ENCODE measurements around the gene ARSK.
A peak's percentile ranks its signal among the peaks of the same experiment; 100 is the strongest.
"Not testable (repeated sequence)": the region's sequence is repeated elsewhere in the genome, so short reads cannot be mapped to it uniquely, and the experiment has no call there.

Gene ARSK

DNA sequence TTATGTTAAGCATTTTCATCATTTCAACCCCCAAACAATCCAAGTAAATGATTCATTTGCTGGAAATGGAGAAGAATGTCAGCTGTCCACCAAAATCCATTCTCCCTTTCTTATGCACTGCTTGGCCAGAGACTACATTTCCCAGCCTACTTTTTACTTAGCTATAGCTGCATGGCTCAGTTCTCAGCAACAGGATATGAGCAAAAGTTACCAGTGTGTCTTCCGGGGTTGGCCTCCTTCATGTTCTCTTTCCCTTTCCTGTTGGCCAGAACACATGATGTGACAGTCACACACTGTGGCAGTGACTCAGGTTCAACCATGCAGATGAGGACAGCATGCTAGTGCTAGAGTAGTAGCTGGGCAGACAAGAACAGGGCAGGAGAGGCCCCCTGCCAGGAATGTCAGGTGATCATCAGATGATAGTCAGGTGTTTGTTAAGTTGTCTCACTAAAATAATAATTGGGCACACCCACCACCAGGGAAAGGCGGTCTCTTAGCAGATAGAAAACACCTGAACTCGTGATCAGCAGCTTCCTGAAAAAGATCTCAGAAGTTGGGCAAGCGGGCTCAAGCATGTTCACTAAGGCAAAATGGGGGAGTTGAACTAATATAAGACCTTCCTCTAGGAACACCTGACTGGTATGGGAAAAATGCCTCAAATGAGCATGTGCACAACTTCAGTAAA lies 77.2 kb downstream of the ARSK start:
- CTCF ChIA-PET = interaction anchor here (1.0 to 2.2 kb wide), 3 partner anchors 9 to 15 kb away, joined by 4 to 8 read pairs (median 5); partner anchors contain the start of gene RFESD
- H3K4me3 ChIP-seq (ENCODE audit: low read depth, low read length) = no peak overlapping the region

DNA sequence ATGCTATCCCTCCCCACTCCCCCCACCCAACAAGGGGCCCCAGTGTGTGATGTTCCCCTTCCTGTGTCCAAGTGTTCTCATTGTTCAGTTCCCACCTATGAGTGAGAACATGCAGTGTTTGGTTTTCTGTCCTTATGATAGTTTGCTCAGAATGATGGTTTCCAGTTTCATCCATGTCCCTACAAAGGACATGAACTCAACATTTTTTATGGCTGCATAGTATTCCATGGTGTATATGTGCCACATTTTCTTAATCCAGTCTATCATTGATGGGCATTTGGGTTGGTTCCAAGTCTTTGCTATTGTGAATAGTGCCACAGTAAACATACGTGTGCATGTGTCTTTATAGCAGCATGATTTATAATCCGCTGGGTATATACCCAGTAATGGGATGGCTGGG lies 78.0 kb downstream of the ARSK start:
- H3K4me3 ChIP-seq (ENCODE audit: low read depth, low read length); H3K4me1 ChIP-seq (ENCODE audit: control insufficient read depth, insufficient read depth, low read length); H3K36me3 ChIP-seq (ENCODE audit: control insufficient read depth in 2 of 2, insufficient read depth in 1 of 2, low read length in 2 of 2); CTCF ChIA-PET; H3K27ac ChIP-seq (ENCODE audit: extremely low read depth, low read depth, low read length); H3K9me3 ChIP-seq (ENCODE audit: control insufficient read depth, insufficient read depth, low read depth, low read length); POLR2A ChIA-PET: not testable (repeated sequence)
- peak; percentile 96 for TF ChIP-seq ZNF146 (tag by site-specific recombination; IDR thresholded peaks at IDR 0.05)

More for the DNA sequence above, 77.2 kb downstream of the ARSK start:
- H3K9me3 ChIP-seq (ENCODE audit: control insufficient read depth, insufficient read depth, low read depth, low read length) = no peaks in the 10 kb centered on the region
- H3K27ac ChIP-seq (ENCODE audit: extremely low read depth, low read depth, low read length) = no peak overlapping the region
- H3K4me1 ChIP-seq (ENCODE audit: control insufficient read depth, insufficient read depth, low read length) = no peaks in the 10 kb centered on the region
- no peaks in the 10 kb centered on the region for H3K36me3 ChIP-seq (ENCODE audit: control insufficient read depth in 2 of 2, insufficient read depth in 1 of 2, low read length in 2 of 2)
- TF ChIP-seq, protein P1, sequence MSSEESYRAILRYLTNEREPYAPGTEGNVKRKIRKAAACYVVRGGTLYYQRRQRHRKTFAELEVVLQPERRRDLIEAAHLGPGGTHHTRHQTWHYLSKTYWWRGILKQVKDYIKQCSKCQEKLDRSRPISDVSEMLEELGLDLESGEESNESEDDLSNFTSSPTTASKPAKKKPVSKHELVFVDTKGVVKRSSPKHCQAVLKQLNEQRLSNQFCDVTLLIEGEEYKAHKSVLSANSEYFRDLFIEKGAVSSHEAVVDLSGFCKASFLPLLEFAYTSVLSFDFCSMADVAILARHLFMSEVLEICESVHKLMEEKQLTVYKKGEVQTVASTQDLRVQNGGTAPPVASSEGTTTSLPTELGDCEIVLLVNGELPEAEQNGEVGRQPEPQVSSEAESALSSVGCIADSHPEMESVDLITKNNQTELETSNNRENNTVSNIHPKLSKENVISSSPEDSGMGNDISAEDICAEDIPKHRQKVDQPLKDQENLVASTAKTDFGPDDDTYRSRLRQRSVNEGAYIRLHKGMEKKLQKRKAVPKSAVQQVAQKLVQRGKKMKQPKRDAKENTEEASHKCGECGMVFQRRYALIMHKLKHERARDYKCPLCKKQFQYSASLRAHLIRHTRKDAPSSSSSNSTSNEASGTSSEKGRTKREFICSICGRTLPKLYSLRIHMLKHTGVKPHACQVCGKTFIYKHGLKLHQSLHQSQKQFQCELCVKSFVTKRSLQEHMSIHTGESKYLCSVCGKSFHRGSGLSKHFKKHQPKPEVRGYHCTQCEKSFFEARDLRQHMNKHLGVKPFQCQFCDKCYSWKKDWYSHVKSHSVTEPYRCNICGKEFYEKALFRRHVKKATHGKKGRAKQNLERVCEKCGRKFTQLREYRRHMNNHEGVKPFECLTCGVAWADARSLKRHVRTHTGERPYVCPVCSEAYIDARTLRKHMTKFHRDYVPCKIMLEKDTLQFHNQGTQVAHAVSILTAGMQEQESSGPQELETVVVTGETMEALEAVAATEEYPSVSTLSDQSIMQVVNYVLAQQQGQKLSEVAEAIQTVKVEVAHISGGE (tag by site-specific recombination; conservative IDR thresholded peaks at IDR 0.05; ENCODE audit: low read depth) = no peak
- TF ChIP-seq ZNF223 (tag by site-specific recombination; IDR thresholded peaks at IDR 0.05) = no peak
- TF ChIP-seq GLI2 (tag by site-specific recombination; IDR thresholded peaks at IDR 0.05; ENCODE audit: borderline replicate concordance, low read depth) = no peak
- no peak for TF ChIP-seq ZNF157 (tag by site-specific recombination; IDR thresholded peaks at IDR 0.05)
- TF ChIP-seq ZNF354C (tag by site-specific recombination; IDR thresholded peaks at IDR 0.05; ENCODE audit: borderline replicate concordance, low read depth) = no peak
- TF ChIP-seq ZSCAN16 (tag by site-specific recombination; IDR thresholded peaks at IDR 0.05) = no peak
- TF ChIP-seq ZNF76 (tag by site-specific recombination; IDR thresholded peaks at IDR 0.05; ENCODE audit: borderline replicate concordance, low read depth) = no peak
- TF ChIP-seq ZEB2 (tag by site-specific recombination; IDR thresholded peaks at IDR 0.05) = no peak
- POLR2A ChIA-PET = interaction anchor here (0.9 kb wide), 1 partner anchor 9 kb away, joined by 3 read pairs; no protein-coding TSS in a partner anchor

DNA sequence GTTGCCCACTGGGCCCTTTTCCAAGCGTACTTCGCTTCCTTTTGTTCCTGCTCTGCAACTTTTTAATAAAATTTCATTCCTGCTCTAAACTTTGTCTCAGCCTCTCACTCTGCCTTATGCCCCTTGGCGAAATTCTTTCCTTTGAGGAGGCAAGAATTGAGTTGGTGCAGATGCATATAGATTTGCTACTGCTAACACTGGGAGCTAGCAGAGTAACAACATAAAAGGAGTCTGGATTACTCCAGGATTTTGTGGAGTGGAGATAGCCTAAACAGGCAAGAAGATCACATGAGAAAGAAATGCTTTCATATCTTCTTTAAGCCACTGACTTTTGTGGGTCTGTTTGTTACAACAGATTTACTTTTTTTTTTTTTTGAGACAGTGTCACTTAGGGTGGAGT lies 78.8 kb downstream of the ARSK start:
- Histone ChIP-seq H3K4me1 (ENCODE audit: control insufficient read depth, insufficient read depth, low read length) (no peaks in the 10 kb centered on the region), H3K9me3 (ENCODE audit: control insufficient read depth, insufficient read depth, low read depth, low read length) (no peaks in the 10 kb centered on the region), H3K36me3 (ENCODE audit: control insufficient read depth in 2 of 2, insufficient read depth in 1 of 2, low read length in 2 of 2) (no peaks in the 10 kb centered on the region), H3K27ac (ENCODE audit: extremely low read depth, low read depth, low read length) (no peak overlapping the region), H3K4me3 (ENCODE audit: low read depth, low read length) (no peak overlapping the region)
- ChIA-PET POLR2A (no interaction called here), CTCF (interaction anchor here (0.6 kb wide), 1 partner anchor 147 kb away, joined by 5 read pairs; no protein-coding TSS in a partner anchor)
- TF ChIP-seq, protein P2, sequence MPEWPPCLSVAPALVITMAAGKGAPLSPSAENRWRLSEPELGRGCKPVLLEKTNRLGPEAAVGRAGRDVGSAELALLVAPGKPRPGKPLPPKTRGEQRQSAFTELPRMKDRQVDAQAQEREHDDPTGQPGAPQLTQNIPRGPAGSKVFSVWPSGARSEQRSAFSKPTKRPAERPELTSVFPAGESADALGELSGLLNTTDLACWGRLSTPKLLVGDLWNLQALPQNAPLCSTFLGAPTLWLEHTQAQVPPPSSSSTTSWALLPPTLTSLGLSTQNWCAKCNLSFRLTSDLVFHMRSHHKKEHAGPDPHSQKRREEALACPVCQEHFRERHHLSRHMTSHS (tag by site-specific recombination; IDR thresholded peaks at IDR 0.05) = no peak
- peak; percentile 3; the same call in 1 of the 2 replicates for TF ChIP-seq SCRT2 (tag by site-specific recombination; IDR thresholded peaks at IDR 0.05)

DNA sequence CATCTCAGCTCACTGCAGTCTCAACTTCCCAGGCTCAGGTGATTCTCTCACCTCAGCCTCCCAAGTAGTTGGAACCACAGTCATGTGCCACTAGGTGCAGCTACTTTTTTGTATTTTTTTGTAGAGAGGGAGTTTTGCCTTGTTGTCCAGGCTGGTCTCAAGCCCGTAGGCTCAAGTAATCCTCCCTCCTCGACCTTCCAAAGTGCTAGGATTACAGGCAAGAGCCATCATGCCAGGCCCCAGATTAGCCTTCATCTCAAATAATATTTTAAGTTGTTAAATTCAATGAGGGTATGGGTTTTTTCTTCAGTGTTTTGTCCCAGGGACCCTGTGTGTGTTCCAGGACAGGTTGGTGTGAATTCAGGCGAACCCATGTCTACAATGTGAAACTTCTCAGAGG lies 79.2 kb downstream of the ARSK start:
- H3K36me3 ChIP-seq (ENCODE audit: control insufficient read depth in 2 of 2, insufficient read depth in 1 of 2, low read length in 2 of 2) = no peaks in the 10 kb centered on the region
- H3K4me1 ChIP-seq (ENCODE audit: control insufficient read depth, insufficient read depth, low read length) = no peaks in the 10 kb centered on the region
- H3K4me3 ChIP-seq (ENCODE audit: low read depth, low read length) = no peak overlapping the region
- CTCF ChIA-PET = no interaction called here
- no peaks in the 10 kb centered on the region for H3K9me3 ChIP-seq (ENCODE audit: control insufficient read depth, insufficient read depth, low read depth, low read length)
- H3K27ac ChIP-seq (ENCODE audit: extremely low read depth, low read depth, low read length) = no peak overlapping the region
- POLR2A ChIA-PET = no interaction called here
- TF ChIP-seq ZNF561 (tag by site-specific recombination; IDR thresholded peaks at IDR 0.05; ENCODE audit: borderline replicate concordance) (no peak), ZNF239 (tag by site-specific recombination; IDR thresholded peaks at IDR 0.05) (no peak), EGR2 (tag by site-specific recombination; IDR thresholded peaks at IDR 0.05; ENCODE audit: low read depth) (no peak), ZNF394 (tag by site-specific recombination; IDR thresholded peaks at IDR 0.05; ENCODE audit: borderline replicate concordance) (no peak), ZNF521 (tag by site-specific recombination; IDR thresholded peaks at IDR 0.05) (no peak), ZNF341 (tag by site-specific recombination; IDR thresholded peaks at IDR 0.05; ENCODE audit: low read depth) (no peak), GFI1B (tag by site-specific recombination; IDR thresholded peaks at IDR 0.05) (no peak), SCRT2 (tag by site-specific recombination; IDR thresholded peaks at IDR 0.05) (no peak), ZNF248 (tag by site-specific recombination; IDR thresholded peaks at IDR 0.05) (no peak)
- TF ChIP-seq, protein P3, sequence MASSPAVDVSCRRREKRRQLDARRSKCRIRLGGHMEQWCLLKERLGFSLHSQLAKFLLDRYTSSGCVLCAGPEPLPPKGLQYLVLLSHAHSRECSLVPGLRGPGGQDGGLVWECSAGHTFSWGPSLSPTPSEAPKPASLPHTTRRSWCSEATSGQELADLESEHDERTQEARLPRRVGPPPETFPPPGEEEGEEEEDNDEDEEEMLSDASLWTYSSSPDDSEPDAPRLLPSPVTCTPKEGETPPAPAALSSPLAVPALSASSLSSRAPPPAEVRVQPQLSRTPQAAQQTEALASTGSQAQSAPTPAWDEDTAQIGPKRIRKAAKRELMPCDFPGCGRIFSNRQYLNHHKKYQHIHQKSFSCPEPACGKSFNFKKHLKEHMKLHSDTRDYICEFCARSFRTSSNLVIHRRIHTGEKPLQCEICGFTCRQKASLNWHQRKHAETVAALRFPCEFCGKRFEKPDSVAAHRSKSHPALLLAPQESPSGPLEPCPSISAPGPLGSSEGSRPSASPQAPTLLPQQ (tag by site-specific recombination; IDR thresholded peaks at IDR 0.05) = no peak
- TF ChIP-seq, protein P4, sequence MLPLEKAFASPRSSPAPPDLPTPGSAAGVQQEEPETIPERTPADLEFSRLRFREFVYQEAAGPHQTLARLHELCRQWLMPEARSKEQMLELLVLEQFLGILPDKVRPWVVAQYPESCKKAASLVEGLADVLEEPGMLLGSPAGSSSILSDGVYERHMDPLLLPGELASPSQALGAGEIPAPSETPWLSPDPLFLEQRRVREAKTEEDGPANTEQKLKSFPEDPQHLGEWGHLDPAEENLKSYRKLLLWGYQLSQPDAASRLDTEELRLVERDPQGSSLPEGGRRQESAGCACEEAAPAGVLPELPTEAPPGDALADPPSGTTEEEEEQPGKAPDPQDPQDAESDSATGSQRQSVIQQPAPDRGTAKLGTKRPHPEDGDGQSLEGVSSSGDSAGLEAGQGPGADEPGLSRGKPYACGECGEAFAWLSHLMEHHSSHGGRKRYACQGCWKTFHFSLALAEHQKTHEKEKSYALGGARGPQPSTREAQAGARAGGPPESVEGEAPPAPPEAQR (tag by site-specific recombination; IDR thresholded peaks at IDR 0.05) = no peak

All from HEK293 (cell line).